ENCODE results near the gene CTSC. TPM values are rescaled to one million over a fixed set of nuclear protein-coding genes. Genes with fewer than 3 reads are reported as not detected.
"Not testable (repeated sequence)": the region's sequence is repeated elsewhere in the genome, so short reads cannot be mapped to it uniquely, and the experiment has no call there.

The CTSC gene
- total and polyA plus RNA-seq, 2 donors: 67.2 to 114 TPM

DNA sequence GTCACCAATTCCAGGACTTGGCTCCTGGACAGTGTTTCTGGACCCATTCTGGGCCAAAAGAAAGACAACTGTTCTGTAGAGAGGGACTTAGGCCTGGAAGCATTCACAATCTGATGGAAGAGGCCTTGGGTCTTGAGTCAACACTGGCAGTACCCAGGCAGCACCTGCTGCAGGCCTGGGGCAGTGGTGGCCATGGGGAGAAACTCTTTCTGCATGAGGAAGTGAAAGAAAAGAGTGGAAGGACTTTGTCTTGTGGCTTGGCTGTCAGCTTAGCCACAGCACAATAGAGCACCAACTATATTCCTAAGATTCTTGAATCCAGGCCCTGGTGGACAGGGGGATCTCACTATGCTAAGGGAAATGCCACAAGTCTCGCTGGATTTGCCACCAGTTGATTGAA, 70.6 kb downstream of the CTSC start:
- WGBS: 94% methylated on average over 1 of the region's 1 CpG

DNA sequence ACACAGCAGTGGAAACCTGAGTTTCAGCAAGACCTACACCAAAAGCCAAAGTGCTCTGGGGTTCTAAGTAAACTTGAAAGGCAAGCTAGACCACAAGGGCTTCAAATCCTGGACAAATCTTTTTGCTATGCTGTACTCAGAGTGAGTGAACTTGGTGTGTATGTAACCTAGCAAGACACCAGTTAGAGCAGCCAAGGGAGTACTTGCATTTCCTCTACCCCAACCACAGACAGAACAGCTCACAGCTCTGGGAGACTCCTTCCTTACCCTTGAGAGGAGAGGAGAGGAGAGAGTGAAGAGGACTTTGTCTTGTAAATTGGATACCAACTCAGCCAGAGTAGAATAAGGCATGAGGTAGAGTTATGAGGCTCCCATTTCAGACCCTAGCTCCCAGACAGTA, 71.4 kb downstream of the CTSC start:
- Histone ChIP-seq H3K4me1 (ENCODE audit: control insufficient read depth in 2 of 2, insufficient read depth in 2 of 2, low read length in 2 of 2) (no peaks in the 10 kb centered on the region), H3K9me3 (ENCODE audit: control insufficient read depth in 2 of 2, insufficient read depth in 1 of 2, low read length in 1 of 2) (peaks cover 0 to 3% of the 10 kb centered on the region in 2 donors), H3K27me3 (ENCODE audit: control insufficient read depth in 2 of 2, insufficient read depth in 1 of 2, low read length in 1 of 2) (no peaks in the 10 kb centered on the region), H3K27ac (ENCODE audit: low read depth in 1 of 2, low read length in 1 of 2) (no peak overlapping the region), H3K4me3 (ENCODE audit: low read length in 2 of 2) (no peak overlapping the region), H3K36me3 (ENCODE audit: control insufficient read depth in 2 of 2, insufficient read depth in 2 of 2, low read length in 1 of 2) (no peaks in the 10 kb centered on the region)
- peak in 1 of 9 donors; percentile 1 for DNase-seq (ENCODE audit: low read depth in 6 of 9, low spot score in 9 of 9)

More for the DNA sequence above, 70.6 kb downstream of the CTSC start:
- DNase-seq (ENCODE audit: low read depth in 6 of 9, low spot score in 9 of 9): no peak
- Histone ChIP-seq H3K4me3 (ENCODE audit: low read length in 2 of 2) (no peak overlapping the region), H3K9me3 (ENCODE audit: control insufficient read depth in 2 of 2, insufficient read depth in 1 of 2, low read length in 1 of 2) (peaks cover 0 to 3% of the 10 kb centered on the region in 2 donors), H3K27ac (ENCODE audit: low read depth in 1 of 2, low read length in 1 of 2) (no peak overlapping the region), H3K36me3 (ENCODE audit: control insufficient read depth in 2 of 2, insufficient read depth in 2 of 2, low read length in 1 of 2) (no peaks in the 10 kb centered on the region), H3K27me3 (ENCODE audit: control insufficient read depth in 2 of 2, insufficient read depth in 1 of 2, low read length in 1 of 2) (no peaks in the 10 kb centered on the region), H3K4me1 (ENCODE audit: control insufficient read depth in 2 of 2, insufficient read depth in 2 of 2, low read length in 2 of 2) (no peaks in the 10 kb centered on the region)

DNA sequence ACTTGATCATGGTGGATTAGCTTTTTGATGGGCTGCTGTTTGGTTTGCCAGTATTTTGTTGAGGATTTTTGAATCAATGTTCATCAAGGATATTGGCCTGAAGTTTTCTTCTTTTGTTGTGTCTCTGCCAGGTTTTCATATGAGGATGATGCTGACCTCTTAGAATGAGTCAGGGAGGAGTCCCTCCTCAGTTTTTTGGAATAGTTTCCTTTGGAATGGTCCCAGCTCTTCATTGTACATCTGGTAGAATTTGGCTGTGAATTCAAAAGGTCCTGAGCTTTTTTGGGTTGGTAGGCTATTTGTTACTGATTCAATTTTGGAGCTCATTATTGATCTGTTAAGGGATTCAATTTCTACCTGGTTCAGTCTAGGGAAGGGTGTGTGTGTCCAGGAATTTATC, 78.1 kb downstream of the CTSC start:
- Histone ChIP-seq H3K4me3 (ENCODE audit: low read length in 2 of 2) (no peak overlapping the region), H3K27ac (ENCODE audit: low read depth in 1 of 2, low read length in 1 of 2) (no peak overlapping the region), H3K27me3 (ENCODE audit: control insufficient read depth in 2 of 2, insufficient read depth in 1 of 2, low read length in 1 of 2) (no peaks in the 10 kb centered on the region), H3K4me1 (ENCODE audit: control insufficient read depth in 2 of 2, insufficient read depth in 2 of 2, low read length in 2 of 2) (no peaks in the 10 kb centered on the region), H3K9me3 (ENCODE audit: control insufficient read depth in 2 of 2, insufficient read depth in 1 of 2, low read length in 1 of 2) (peaks cover 0 to 3% of the 10 kb centered on the region in 2 donors), H3K36me3 (ENCODE audit: control insufficient read depth in 2 of 2, insufficient read depth in 2 of 2, low read length in 1 of 2) (no peaks in the 10 kb centered on the region)
- no peak for DNase-seq (ENCODE audit: low read depth in 6 of 9, low spot score in 9 of 9)

GRCh38 chr11:88252208-88252607, 85.3 kb downstream of the CTSC start:
- no peaks in the 10 kb centered on the region for H3K9me3 ChIP-seq (ENCODE audit: control insufficient read depth in 2 of 2, insufficient read depth in 1 of 2, low read length in 1 of 2)

DNA sequence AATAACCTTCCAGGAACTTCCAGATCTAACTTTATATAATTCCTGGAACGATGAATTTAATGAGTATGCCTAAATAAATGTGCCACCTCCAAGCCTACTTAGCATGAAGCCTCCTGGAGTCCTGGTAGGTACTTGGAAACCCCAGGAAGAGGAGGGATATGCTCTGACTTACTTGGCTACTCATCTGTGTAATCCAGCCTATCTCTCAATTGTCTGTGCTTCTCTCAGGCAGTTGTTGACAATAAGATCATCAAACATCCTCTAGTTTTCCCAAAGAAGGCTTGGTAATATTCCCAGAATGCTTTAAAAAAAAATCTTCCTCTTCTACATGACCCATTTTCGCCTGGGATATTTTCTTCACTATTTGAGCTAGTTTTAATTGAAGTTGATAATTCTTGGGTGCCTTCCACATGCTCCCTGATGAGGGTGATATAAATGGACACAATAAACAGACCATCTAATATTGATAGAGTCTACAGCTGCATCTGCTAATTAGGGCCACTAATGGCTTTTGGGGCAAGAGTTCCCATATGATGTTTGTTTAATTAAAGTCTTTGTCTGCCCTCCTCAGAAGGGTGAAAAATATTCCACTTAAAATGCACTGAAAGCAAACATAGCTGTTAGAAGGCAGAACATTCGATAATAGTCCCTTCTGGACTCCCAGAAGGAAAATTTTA, 86.8 kb downstream of the CTSC start:
- Histone ChIP-seq H3K27ac (ENCODE audit: low read depth in 1 of 2, low read length in 1 of 2) (no peak overlapping the region), H3K9me3 (ENCODE audit: control insufficient read depth in 2 of 2, insufficient read depth in 1 of 2, low read length in 1 of 2) (no peaks in the 10 kb centered on the region), H3K36me3 (ENCODE audit: control insufficient read depth in 2 of 2, insufficient read depth in 2 of 2, low read length in 1 of 2) (no peaks in the 10 kb centered on the region), H3K27me3 (ENCODE audit: control insufficient read depth in 2 of 2, insufficient read depth in 1 of 2, low read length in 1 of 2) (no peaks in the 10 kb centered on the region), H3K4me1 (ENCODE audit: control insufficient read depth in 2 of 2, insufficient read depth in 2 of 2, low read length in 2 of 2) (no peaks in the 10 kb centered on the region), H3K4me3 (ENCODE audit: low read length in 2 of 2) (no peak overlapping the region)
- WGBS: 91% methylated on average over 3 of the region's 3 CpGs
- DNase-seq (ENCODE audit: low read depth in 6 of 9, low spot score in 9 of 9): no peak

More at GRCh38 chr11:88252208-88252607, 85.3 kb downstream of the CTSC start:
- Histone ChIP-seq H3K27me3 (ENCODE audit: control insufficient read depth in 2 of 2, insufficient read depth in 1 of 2, low read length in 1 of 2) (no peaks in the 10 kb centered on the region), H3K36me3 (ENCODE audit: control insufficient read depth in 2 of 2, insufficient read depth in 2 of 2, low read length in 1 of 2) (no peaks in the 10 kb centered on the region), H3K4me1 (ENCODE audit: control insufficient read depth in 2 of 2, insufficient read depth in 2 of 2, low read length in 2 of 2) (no peaks in the 10 kb centered on the region), H3K27ac (ENCODE audit: low read depth in 1 of 2, low read length in 1 of 2) (no peak overlapping the region), H3K4me3 (ENCODE audit: low read length in 2 of 2) (no peak overlapping the region)
- no peak for DNase-seq (ENCODE audit: low read depth in 6 of 9, low spot score in 9 of 9)

DNA sequence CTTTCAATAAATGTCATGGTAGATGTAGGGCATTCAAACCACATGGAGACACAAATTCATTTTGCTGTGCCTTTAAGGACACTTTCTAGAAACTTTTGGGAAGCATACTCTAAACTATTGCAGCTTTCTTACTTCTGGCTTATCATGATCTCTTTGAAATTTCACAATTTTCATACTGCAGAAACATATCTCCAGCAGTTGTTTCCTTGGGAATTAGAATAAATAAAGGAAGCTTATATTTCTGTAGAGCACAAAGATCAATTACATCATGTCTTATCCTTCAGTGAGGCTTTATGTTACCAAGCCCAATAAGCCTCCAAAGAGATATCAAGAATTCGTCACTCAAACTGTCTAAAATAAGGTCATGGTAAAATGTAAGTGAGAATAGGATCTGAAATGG, 87.8 kb downstream of the CTSC start:
- Histone ChIP-seq H3K27ac (ENCODE audit: low read depth in 1 of 2, low read length in 1 of 2) (no peak overlapping the region), H3K4me1 (ENCODE audit: control insufficient read depth in 2 of 2, insufficient read depth in 2 of 2, low read length in 2 of 2) (no peaks in the 10 kb centered on the region), H3K27me3 (ENCODE audit: control insufficient read depth in 2 of 2, insufficient read depth in 1 of 2, low read length in 1 of 2) (no peaks in the 10 kb centered on the region), H3K9me3 (ENCODE audit: control insufficient read depth in 2 of 2, insufficient read depth in 1 of 2, low read length in 1 of 2) (no peaks in the 10 kb centered on the region), H3K4me3 (ENCODE audit: low read length in 2 of 2) (no peak overlapping the region), H3K36me3 (ENCODE audit: control insufficient read depth in 2 of 2, insufficient read depth in 2 of 2, low read length in 1 of 2) (no peaks in the 10 kb centered on the region)
- 92% methylated on average over 1 of the region's 1 CpG for WGBS
- no peak for DNase-seq (ENCODE audit: low read depth in 6 of 9, low spot score in 9 of 9)

DNA sequence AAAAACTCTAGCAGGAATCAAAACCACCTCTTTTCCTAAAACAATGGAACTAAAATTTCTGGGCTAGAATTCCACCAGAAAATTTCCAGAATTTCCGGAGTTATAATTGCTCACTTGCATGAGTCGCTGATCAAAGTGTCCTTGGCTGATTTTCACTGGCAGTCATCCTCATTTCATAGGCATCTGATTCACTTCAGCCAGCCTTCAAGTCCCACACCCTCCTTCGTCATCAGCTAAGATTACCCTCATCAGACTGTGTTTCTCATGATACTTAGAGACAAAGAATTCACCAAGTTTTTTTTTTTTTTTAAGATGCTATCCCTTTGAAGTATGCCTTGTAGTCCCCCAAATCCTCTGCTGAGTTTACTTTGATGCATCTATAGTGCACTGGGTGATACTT, 90.8 kb downstream of the CTSC start:
- 95% methylated on average over 3 of the region's 3 CpGs for WGBS
- no peak overlapping the region for H3K4me3 ChIP-seq (ENCODE audit: low read length in 2 of 2)

GRCh38 chr11:88245576-88245975, 92.0 kb downstream of the CTSC start:
- not testable (repeated sequence) for H3K27me3 ChIP-seq (ENCODE audit: control insufficient read depth in 2 of 2, insufficient read depth in 1 of 2, low read length in 1 of 2); H3K9me3 ChIP-seq (ENCODE audit: control insufficient read depth in 2 of 2, insufficient read depth in 1 of 2, low read length in 1 of 2); H3K36me3 ChIP-seq (ENCODE audit: control insufficient read depth in 2 of 2, insufficient read depth in 2 of 2, low read length in 1 of 2); H3K4me3 ChIP-seq (ENCODE audit: low read length in 2 of 2); H3K4me1 ChIP-seq (ENCODE audit: control insufficient read depth in 2 of 2, insufficient read depth in 2 of 2, low read length in 2 of 2); DNase-seq (ENCODE audit: low read depth in 6 of 9, low spot score in 9 of 9); H3K27ac ChIP-seq (ENCODE audit: low read depth in 1 of 2, low read length in 1 of 2)
- WGBS: 94% methylated on average over 2 of the region's 2 CpGs

More for the DNA sequence above, 90.8 kb downstream of the CTSC start:
- no peaks in the 10 kb centered on the region for H3K36me3 ChIP-seq (ENCODE audit: control insufficient read depth in 2 of 2, insufficient read depth in 2 of 2, low read length in 1 of 2)
- no peaks in the 10 kb centered on the region for H3K27me3 ChIP-seq (ENCODE audit: control insufficient read depth in 2 of 2, insufficient read depth in 1 of 2, low read length in 1 of 2)
- no peak overlapping the region for H3K27ac ChIP-seq (ENCODE audit: low read depth in 1 of 2, low read length in 1 of 2)
- no peak for DNase-seq (ENCODE audit: low read depth in 6 of 9, low spot score in 9 of 9)
- H3K4me1 ChIP-seq (ENCODE audit: control insufficient read depth in 2 of 2, insufficient read depth in 2 of 2, low read length in 2 of 2): no peaks in the 10 kb centered on the region
- H3K9me3 ChIP-seq (ENCODE audit: control insufficient read depth in 2 of 2, insufficient read depth in 1 of 2, low read length in 1 of 2): no peaks in the 10 kb centered on the region

Measured in thymus (tissue), 11 donors.